GM12878 (cell line): ENCODE measurements around the gene RABGEF1. TPM values are rescaled to one million over a fixed set of nuclear protein-coding genes. Genes with fewer than 3 reads are reported as not detected.

Experiments
- ATAC-seq: fragments of 200-7000 bp; cut with Tn5 transposase; 3 replicates; pipeline ENCODE4 v1.9.1; 2020; ENCODE audit warnings: mild to moderate bottlenecking, moderate library complexity
- BruUV-seq: library from RNA; stranded (reverse); fragments of 400-500 nt; replicated peaks from 2 replicates; lab custom pipeline; 2021; lab: Mats Ljungman, UMichigan
- CTCF ChIA-PET: fragments of 300-600 bp; sonication (Branson Sonifier 250); formaldehyde crosslinking; extraction: SDS; loops from one replicate; lab custom pipeline; 2021; ENCODE audit warnings: inconsistent platforms; lab: Yijun Ruan, JAX
- POLR2A ChIA-PET: fragments of 350-600 bp; formaldehyde crosslinking; extraction: SDS; loops from one replicate; lab custom pipeline; 2021; ENCODE audit warnings: inconsistent platforms; lab: Charles Lee
- RAD21 ChIA-PET: fragments of 300-600 bp; sonication (Branson Sonifier 250); formaldehyde crosslinking; loops from one replicate; lab custom pipeline; 2023; ENCODE audit warnings: antibody characterized with exemption; ENCODE audit not compliant: unreplicated experiment; lab: Charles Lee
- SMC1A ChIA-PET: fragments of 300-600 bp; sonication (Branson Sonifier 250); formaldehyde crosslinking; loops from one replicate; lab custom pipeline; 2023; ENCODE audit not compliant: unreplicated experiment, uncharacterized antibody; lab: Charles Lee
- DNase-seq: peaks from one replicate; pipeline ENCODE4 v3.0.0-alpha.2; 2011; ENCODE audit warnings: low read depth, low spot score
- FAIRE-seq: peaks from 3 replicates; lab custom pipeline; 2011; peaks lifted over from hg19 to GRCh38; lab: Jason Lieb, UNC
- H2AFZ ChIP-seq: 2 replicates; pipeline ENCODE4 v1.6.0; 2011; ENCODE audit warnings: low read depth, low read length, control low read depth; ENCODE audit not compliant: control insufficient read depth
- H3K27ac ChIP-seq: 2 replicates; pipeline ENCODE4 v1.5.1; 2011; ENCODE audit warnings: control low read depth; ENCODE audit not compliant: control insufficient read depth, insufficient read depth
- H3K27me3 ChIP-seq, 2 experiments: replicated peaks in 1 of 2; 2 replicates each; pipeline versions ENCODE4 v1.6.0 to v1.6.1; 2011; ENCODE audit warnings: low read length in 1 of 2; ENCODE audit not compliant: control insufficient read depth in 2 of 2, insufficient read depth in 2 of 2
- H3K36me3 ChIP-seq, 2 experiments: 2 replicates each; pipeline ENCODE4 v1.5.1; 2011; ENCODE audit warnings: low read length in 1 of 2; ENCODE audit not compliant: control insufficient read depth in 2 of 2, insufficient read depth in 2 of 2
- H3K4me1 ChIP-seq: 2 replicates; pipeline ENCODE4 v1.6.1; 2011; ENCODE audit warnings: mild to moderate bottlenecking, low read length, moderate library complexity, mixed read lengths; ENCODE audit not compliant: control insufficient read depth, insufficient read depth
- H3K4me2 ChIP-seq: 2 replicates; pipeline ENCODE4 v1.6.0; 2011; ENCODE audit warnings: control low read depth; ENCODE audit not compliant: control insufficient read depth, insufficient read depth
- H3K4me3 ChIP-seq: fragments of 200-600 bp; sonication (generic); 2 replicates; pipeline ENCODE4 v1.5.1; 2016
- H3K79me2 ChIP-seq: 2 replicates; pipeline ENCODE4 v1.6.0; 2011; ENCODE audit warnings: low read length; ENCODE audit not compliant: control insufficient read depth, insufficient read depth
- H3K9ac ChIP-seq: 2 replicates; pipeline ENCODE4 v1.8.0; 2011; ENCODE audit warnings: low read length, control low read depth, mixed read lengths; ENCODE audit not compliant: control insufficient read depth, insufficient read depth
- H3K9me3 ChIP-seq: replicated peaks from 3 replicates; pipeline ENCODE4 v1.5.1; 2011; ENCODE audit warnings: mild to moderate bottlenecking, low read length; ENCODE audit not compliant: control insufficient read depth, insufficient read depth
- H4K20me1 ChIP-seq: 2 replicates; pipeline ENCODE4 v1.6.0; 2011; ENCODE audit not compliant: control insufficient read depth, insufficient read depth
- CEBPB ChIP-seq, 2 experiments: fragments of 150-350 bp in 1 of 2; IDR thresholded peaks; 2 replicates each; pipeline ENCODE4 v1.6.1; 2012 to 2014; ENCODE audit warnings: low read depth in 2 of 2, low read length in 2 of 2, borderline replicate concordance in 1 of 2, inconsistent platforms in 1 of 2
- ELK1 ChIP-seq: IDR thresholded peaks from 2 replicates; pipeline ENCODE4 v1.6.1; 2012; ENCODE audit warnings: low read depth, low read length, improper control_type of control experiment
- NBN ChIP-seq: fragments of 450-650 bp; IDR thresholded peaks from 2 replicates; pipeline ENCODE4 v1.6.1; 2016
- PRDM15 ChIP-seq: fragments of 450-650 bp; formaldehyde crosslinking; IDR thresholded peaks from 2 replicates; pipeline ENCODE4 v1.4.0; 2020; ENCODE audit warnings: mild to moderate bottlenecking, moderate library complexity
- RAD21 ChIP-seq: IDR thresholded peaks from 2 replicates; pipeline ENCODE4 v1.6.1; 2011; ENCODE audit warnings: mild to moderate bottlenecking, low read depth, low read length, moderate library complexity; ENCODE audit not compliant: insufficient read depth
- SREBF2 ChIP-seq: IDR thresholded peaks from 2 replicates; pipeline ENCODE4 v1.6.1; 2012; ENCODE audit warnings: mild to moderate bottlenecking, low read length
- WGBS: methylation state at CpG from one replicate; pipeline ENCODE4 v1.1.6; 2016; ENCODE audit warnings: low lambda C conversion rate; ENCODE audit not compliant: insufficient replicate concordance, insufficient coverage; ENCODE audit errors: missing lambda C conversion rate; 5-methylcytosine and 5-hydroxymethylcytosine counted together
- in situ Hi-C: fragments of 300-500 bp; cut with MboI; formaldehyde crosslinking; loops from 9 replicates; pipeline ENCODE4 v1.14.3; 2018; ENCODE audit warnings: mixed read lengths
- intact Hi-C: fragments of 100-400 bp; cut with micrococcal nuclease; formaldehyde crosslinking; loops from one replicate; pipeline ENCODE4 v1.14.2; 2022; ENCODE audit not compliant: unreplicated experiment
- polyA plus RNA-seq, 11 experiments: library from polyadenylated mRNA; depleted of rRNA in 4 of 11; unstranded in 6 of 11; stranded (reverse) in 5 of 11; fragments of >200 nt; fragmentation: Nextera tagmentation in 4 of 11; fragmentation: Illumina TruSeq in 1 of 11; extraction: Ambion mirVana in 4 of 11; extraction: Trizol in 1 of 11; gene quantifications; 1 replicate in 1 of 11; 2 replicates in 10 of 11; pipeline versions ENCODE4 v1.2.1 to v1.2.3, GENCODE V29; 2011 to 2016; ENCODE audit warnings: inconsistent platforms in 2 of 11, missing spikeins in 2 of 11, low read depth in 1 of 11
- total RNA-seq, 4 experiments: library from RNA; depleted of rRNA in 3 of 4; stranded (reverse); fragments of >200 nt in 3 of 4; fragmentation: Illumina TruSeq in 1 of 4; extraction: Trizol in 1 of 4; gene quantifications; 2 replicates each; pipeline versions ENCODE4 v1.2.1 to v1.2.3, GENCODE V29; 2013 to 2021

RABGEF1 gene
- total and polyA plus RNA-seq, 10 of the 15 experiments (the other 5 are each of a cell fraction or from before 2014, with no cell fraction given): 10.2 to 36.4 (median 26.1) TPM

- DNase-seq (no peak), FAIRE-seq (no peak), ATAC-seq (no peak)
- no peaks in the 10 kb centered on the region for H3K36me3 ChIP-seq
- RAD21 ChIA-PET: no interaction called here
- H4K20me1 ChIP-seq: no peaks in the 10 kb centered on the region
- no peaks in the 10 kb centered on the region for H3K79me2 ChIP-seq
- H3K4me1 ChIP-seq: no peaks in the 10 kb centered on the region; the same call in 1 of the 2 replicates
- SMC1A ChIA-PET: no interaction called here
- H2AFZ ChIP-seq: no peak overlapping the region
- H3K4me2 ChIP-seq: no peak overlapping the region
- peaks cover 2% of the 10 kb centered on the region; the same call in 2 of the 3 replicates for H3K9me3 ChIP-seq
- no peak overlapping the region for H3K9ac ChIP-seq
- in situ Hi-C loops (no loop called here), intact Hi-C loops (loop anchor here (10.0 kb wide), 1 partner anchor 186 kb away; no protein-coding TSS in a partner anchor)
- no peak overlapping the region for H3K4me3 ChIP-seq
- H3K27ac ChIP-seq: no peak overlapping the region
- CTCF ChIA-PET: interaction anchor here (0.6 kb wide), 1 partner anchor 156 kb away, joined by 3 read pairs; no protein-coding TSS in a partner anchor
- 90% methylated on average over 5 of the region's 5 CpGs for WGBS
- no peaks in the 10 kb centered on the region for H3K27me3 ChIP-seq
- BruUV-seq: no TSS peak
- TF ChIP-seq PRDM15: no peak
- TF ChIP-seq CEBPB (IDR thresholded peaks at IDR 0.05; ENCODE audit: borderline replicate concordance in 1 of 2, low read depth in 2 of 2, low read length in 2 of 2): no peak
- TF ChIP-seq NBN: no peak
- TF ChIP-seq ELK1: no peak
- no peak for TF ChIP-seq SREBF2
- no peak for TF ChIP-seq RAD21
- POLR2A ChIA-PET: no interaction called here
Observed at GRCh38 chr7:66840316-66840715, 99.8 kb downstream of the RABGEF1 start.
